OCI-LY1 (cell line): Measurements from ENCODE around the gene TUSC7.

ENCODE experiments used
- EZH2 ChIP-seq: fragments of 200-600 bp; sonication (generic), shearing (Covaris generic); IDR thresholded peaks from 2 replicates; pipeline ENCODE4 v1.8.0; 2017; ENCODE audit warnings: borderline replicate concordance, mixed run types, mild to moderate bottlenecking, antibody characterized with exemption, low read length, moderate library complexity, mixed read lengths
- TF ChIP-seq, protein P1 (sequence below): fragments of 200-600 bp; sonication (generic), shearing (Covaris generic); IDR thresholded peaks from 2 replicates; pipeline ENCODE4 v1.5.1; 2017; ENCODE audit warnings: mild to moderate bottlenecking, antibody characterized with exemption, low read length, moderate library complexity, mixed read lengths

DNA sequence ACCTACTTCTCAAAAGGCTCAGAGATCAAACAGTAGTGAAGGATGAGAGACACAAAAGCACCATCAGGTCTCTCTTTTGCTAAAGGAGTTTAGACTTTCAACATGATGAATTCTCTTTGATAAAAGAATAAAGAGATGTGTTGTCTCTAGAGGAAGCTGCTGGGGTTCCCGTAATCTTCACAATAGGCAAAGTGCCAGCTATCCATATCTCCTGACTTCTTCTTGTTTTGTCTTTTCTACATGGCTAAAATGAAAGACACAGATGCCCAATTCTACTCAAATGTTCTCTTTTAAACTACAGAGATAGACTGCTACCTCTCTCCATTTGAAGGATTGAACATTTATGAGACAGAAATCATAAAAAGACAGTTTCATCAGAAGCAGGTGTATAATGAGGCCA lies 38.4 kb upstream of the TUSC7 start:
- TF ChIP-seq, protein P1, sequence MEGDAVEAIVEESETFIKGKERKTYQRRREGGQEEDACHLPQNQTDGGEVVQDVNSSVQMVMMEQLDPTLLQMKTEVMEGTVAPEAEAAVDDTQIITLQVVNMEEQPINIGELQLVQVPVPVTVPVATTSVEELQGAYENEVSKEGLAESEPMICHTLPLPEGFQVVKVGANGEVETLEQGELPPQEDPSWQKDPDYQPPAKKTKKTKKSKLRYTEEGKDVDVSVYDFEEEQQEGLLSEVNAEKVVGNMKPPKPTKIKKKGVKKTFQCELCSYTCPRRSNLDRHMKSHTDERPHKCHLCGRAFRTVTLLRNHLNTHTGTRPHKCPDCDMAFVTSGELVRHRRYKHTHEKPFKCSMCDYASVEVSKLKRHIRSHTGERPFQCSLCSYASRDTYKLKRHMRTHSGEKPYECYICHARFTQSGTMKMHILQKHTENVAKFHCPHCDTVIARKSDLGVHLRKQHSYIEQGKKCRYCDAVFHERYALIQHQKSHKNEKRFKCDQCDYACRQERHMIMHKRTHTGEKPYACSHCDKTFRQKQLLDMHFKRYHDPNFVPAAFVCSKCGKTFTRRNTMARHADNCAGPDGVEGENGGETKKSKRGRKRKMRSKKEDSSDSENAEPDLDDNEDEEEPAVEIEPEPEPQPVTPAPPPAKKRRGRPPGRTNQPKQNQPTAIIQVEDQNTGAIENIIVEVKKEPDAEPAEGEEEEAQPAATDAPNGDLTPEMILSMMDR: no peak
- TF ChIP-seq EZH2: no peak
